Thymus (tissue), 11 donors: ENCODE data around the gene ASIC2. TPM values are rescaled to one million over a fixed set of nuclear protein-coding genes. Genes with fewer than 3 reads are reported as not detected.

Experiments
- DNase-seq, 9 donors: peaks; one replicate each; pipeline ENCODE4 v3.0.0-alpha.2; 2013; ENCODE audit warnings: low spot score in 9 of 9, low read depth in 6 of 9, missing footprints in 1 of 9
- H3K27ac ChIP-seq, 2 donors: one replicate each; pipeline ENCODE4 v1.5.1; 2013; ENCODE audit warnings: control low read depth in 1 of 2, low read depth in 1 of 2, low read length in 1 of 2, mild to moderate bottlenecking in 1 of 2, moderate library complexity in 1 of 2
- H3K27me3 ChIP-seq, 2 donors: one replicate each; pipeline ENCODE4 v1.5.1; 2013; ENCODE audit warnings: low read length in 1 of 2; ENCODE audit not compliant: control insufficient read depth in 2 of 2, insufficient read depth in 1 of 2
- H3K36me3 ChIP-seq, 2 donors: one replicate each; pipeline ENCODE4 v1.5.1; 2013; ENCODE audit warnings: low read length in 1 of 2, mild to moderate bottlenecking in 1 of 2, moderate library complexity in 1 of 2; ENCODE audit not compliant: control insufficient read depth in 2 of 2, insufficient read depth in 2 of 2
- H3K4me1 ChIP-seq, 2 donors: one replicate each; pipeline ENCODE4 v1.5.1; 2013; ENCODE audit warnings: low read length in 2 of 2; ENCODE audit not compliant: control insufficient read depth in 2 of 2, insufficient read depth in 2 of 2
- H3K4me3 ChIP-seq, 2 donors: one replicate each; pipeline ENCODE4 v1.5.1; 2013; ENCODE audit warnings: low read length in 2 of 2, control low read depth in 1 of 2, mild to moderate bottlenecking in 1 of 2
- H3K9me3 ChIP-seq, 2 donors: one replicate each; pipeline ENCODE4 v1.5.1; 2013; ENCODE audit warnings: low read length in 1 of 2, mild to moderate bottlenecking in 1 of 2; ENCODE audit not compliant: control insufficient read depth in 2 of 2, insufficient read depth in 1 of 2
- WGBS: extraction: QIAGEN DNeasy Blood & Tissue Kit; methylation state at CpG from one replicate; pipeline ENCODE4 v1.1.7; 2013; 5-methylcytosine and 5-hydroxymethylcytosine counted together
- polyA plus RNA-seq: library from polyadenylated mRNA; stranded (reverse); fragments of 200-250 nt; gene quantifications from one replicate; pipeline ENCODE4 v1.2.3, GENCODE V29; 2013
- total RNA-seq: library from RNA; stranded (reverse); fragments of 120-200 nt; gene quantifications from one replicate; pipeline ENCODE4 v1.2.4, GENCODE V29; 2013
- donor health status: healthy.

Gene ASIC2
- total and polyA plus RNA-seq, 2 donors, result 0.09 to 0.14 TPM

- H3K4me3 ChIP-seq, result no peak overlapping the region
- H3K27me3 ChIP-seq, result no peaks in the 10 kb centered on the region
- no peak for DNase-seq
- H3K4me1 ChIP-seq, result no peaks in the 10 kb centered on the region
- H3K27ac ChIP-seq, result no peak overlapping the region
- H3K36me3 ChIP-seq, result no peaks in the 10 kb centered on the region
- WGBS, result 83% methylated on average over 6 of the region's 6 CpGs
- no peaks in the 10 kb centered on the region for H3K9me3 ChIP-seq
Observed at GRCh38 chr17:33169580-33170285, 123.4 kb downstream of the ASIC2 start.

- no peaks in the 10 kb centered on the region for H3K4me1 ChIP-seq
- no peak for DNase-seq
- H3K27me3 ChIP-seq, result no peaks in the 10 kb centered on the region
- no peaks in the 10 kb centered on the region for H3K36me3 ChIP-seq
- H3K4me3 ChIP-seq, result no peak overlapping the region
- no peaks in the 10 kb centered on the region for H3K9me3 ChIP-seq
- H3K27ac ChIP-seq, result no peak overlapping the region
- 44% methylated on average over 1 of the region's 1 CpG for WGBS
Observed at GRCh38 chr17:33167736-33168135, 125.4 kb downstream of the ASIC2 start.

GRCh38 chr17:33166472-33166871, 126.6 kb downstream of the ASIC2 start:
- no peaks in the 10 kb centered on the region for H3K27me3 ChIP-seq
- H3K36me3 ChIP-seq, result no peaks in the 10 kb centered on the region
- no peaks in the 10 kb centered on the region for H3K4me1 ChIP-seq
- 96% methylated on average over 5 of the region's 5 CpGs for WGBS
- no peaks in the 10 kb centered on the region for H3K9me3 ChIP-seq
- DNase-seq, result no peak
- no peak overlapping the region for H3K27ac ChIP-seq
- no peak overlapping the region for H3K4me3 ChIP-seq

- no peak overlapping the region for H3K27ac ChIP-seq
- no peak overlapping the region for H3K4me3 ChIP-seq
- 74% methylated on average over 8 of the region's 8 CpGs for WGBS
- peak in 1 of 9 donors; percentile 2 for DNase-seq
- H3K27me3 ChIP-seq, result no peaks in the 10 kb centered on the region
- H3K4me1 ChIP-seq, result no peaks in the 10 kb centered on the region
- no peaks in the 10 kb centered on the region for H3K36me3 ChIP-seq
- H3K9me3 ChIP-seq, result no peaks in the 10 kb centered on the region
Observed at GRCh38 chr17:33164169-33164881, 128.8 kb downstream of the ASIC2 start.

GRCh38 chr17:33163533-33164168, 129.4 kb downstream of the ASIC2 start:
- Histone ChIP-seq H3K36me3 (no peaks in the 10 kb centered on the region), H3K27me3 (no peaks in the 10 kb centered on the region), H3K4me3 (no peak overlapping the region), H3K9me3 (no peaks in the 10 kb centered on the region), H3K4me1 (no peaks in the 10 kb centered on the region), H3K27ac (no peak overlapping the region)
- WGBS, result 92% methylated on average over 10 of the region's 10 CpGs
- DNase-seq, result no peak

GRCh38 chr17:33154869-33155455, 138.1 kb downstream of the ASIC2 start:
- Histone ChIP-seq H3K9me3 (no peaks in the 10 kb centered on the region), H3K27ac (no peak overlapping the region), H3K36me3 (no peaks in the 10 kb centered on the region), H3K4me1 (no peaks in the 10 kb centered on the region), H3K4me3 (no peak overlapping the region), H3K27me3 (no peaks in the 10 kb centered on the region)
- DNase-seq, result no peak
- 77% methylated on average over 19 of the region's 19 CpGs for WGBS

- no peak overlapping the region for H3K4me3 ChIP-seq
- H3K36me3 ChIP-seq, result no peaks in the 10 kb centered on the region
- H3K4me1 ChIP-seq, result no peaks in the 10 kb centered on the region
- no peaks in the 10 kb centered on the region for H3K27me3 ChIP-seq
- no peaks in the 10 kb centered on the region for H3K9me3 ChIP-seq
- no peak for DNase-seq
- 27% methylated on average over 7 of the region's 7 CpGs for WGBS
- H3K27ac ChIP-seq, result no peak overlapping the region
Observed at GRCh38 chr17:33152783-33153182, 140.3 kb downstream of the ASIC2 start.

- DNase-seq, result no peak
- H3K9me3 ChIP-seq, result no peaks in the 10 kb centered on the region
- H3K4me3 ChIP-seq, result no peak overlapping the region
- H3K36me3 ChIP-seq, result no peaks in the 10 kb centered on the region
- H3K27ac ChIP-seq, result no peak overlapping the region
- 93% methylated on average over 5 of the region's 5 CpGs for WGBS
- no peaks in the 10 kb centered on the region for H3K27me3 ChIP-seq
- no peaks in the 10 kb centered on the region for H3K4me1 ChIP-seq
Observed at GRCh38 chr17:33151565-33151964, 141.5 kb downstream of the ASIC2 start.

GRCh38 chr17:33145941-33146340, 147.2 kb downstream of the ASIC2 start:
- 82% methylated on average over 4 of the region's 4 CpGs for WGBS
- DNase-seq, result no peak
- Histone ChIP-seq H3K4me1 (no peaks in the 10 kb centered on the region), H3K36me3 (no peaks in the 10 kb centered on the region), H3K27ac (no peak overlapping the region), H3K4me3 (no peak overlapping the region), H3K27me3 (no peaks in the 10 kb centered on the region), H3K9me3 (no peaks in the 10 kb centered on the region)
